Fibroblast of skin of left biceps (primary cell): ENCODE results near the gene TMLHE.
"Not testable (repeated sequence)": the region's sequence is repeated elsewhere in the genome, so short reads cannot be mapped to it uniquely, and the experiment has no call there.

ENCODE experiments used
- DNase-seq, 2 experiments: peaks; one replicate each; pipeline ENCODE4 v3.0.0-alpha.2; 2013; ENCODE audit warnings: low read depth in 2 of 2

The TMLHE gene

GRCh38 chrX:155495134-155495533 lies 117.6 kb downstream of the TMLHE start:
- not testable (repeated sequence) for DNase-seq

- DNase-seq: not testable (repeated sequence)
Measured at GRCh38 chrX:155491421-155491820, 121.3 kb downstream of the TMLHE start.

GRCh38 chrX:155477136-155477535 lies 135.6 kb downstream of the TMLHE start:
- not testable (repeated sequence) for DNase-seq

- DNase-seq: not testable (repeated sequence)
Measured at GRCh38 chrX:155466269-155466938, 146.3 kb downstream of the TMLHE start.

- not testable (repeated sequence) for DNase-seq
Measured at GRCh38 chrX:155460501-155460900, 152.3 kb downstream of the TMLHE start.

GRCh38 chrX:155458471-155458870 lies 154.3 kb downstream of the TMLHE start, which contains the start of gene F8A3:
Gene F8A3, minus strand, starts transcription at chrX:155458620. Its CDS starts 20 bp downstream, at chrX:155458600.
- not testable (repeated sequence) for DNase-seq

- DNase-seq: not testable (repeated sequence)
Measured at GRCh38 chrX:155457761-155458447, 154.8 kb downstream of the TMLHE start.

GRCh38 chrX:155441097-155441496 lies 171.7 kb downstream of the TMLHE start:
- no peak for DNase-seq
